SK-N-SH treated with all-trans-retinoic acid at 6 μM for 48 hours (cell line): ENCODE measurements around the gene ATP5F1D.

Source experiments
- ARNTL ChIP-seq: fragments of 450-650 bp; formaldehyde crosslinking; IDR thresholded peaks from 2 replicates; pipeline ENCODE4 v1.5.0; 2020; ENCODE audit warnings: low read depth, mild to moderate bottlenecking, moderate library complexity, borderline replicate concordance
- GLIS3 ChIP-seq: fragments of 250-450 bp; sonication (Bioruptor Pico); IDR thresholded peaks from 2 replicates; pipeline ENCODE4 v1.5.0; 2020; ENCODE audit warnings: mild to moderate bottlenecking, moderate library complexity
- PPARA ChIP-seq: fragments of 250-450 bp; sonication (Bioruptor Pico); IDR thresholded peaks from 2 replicates; pipeline ENCODE4 v1.5.0; 2020; ENCODE audit warnings: mild to moderate bottlenecking, borderline replicate concordance
- RARB ChIP-seq: fragments of 250-450 bp; sonication (Bioruptor Pico); IDR thresholded peaks from 2 replicates; pipeline ENCODE4 v1.8.0; 2021; ENCODE audit warnings: mild to moderate bottlenecking, moderate library complexity
- ZC3H10 ChIP-seq: fragments of 250-450 bp; sonication (Bioruptor Pico); IDR thresholded peaks from 2 replicates; pipeline ENCODE4 v1.5.1; 2021; ENCODE audit warnings: mild to moderate bottlenecking, moderate library complexity
- ZNF70 ChIP-seq: fragments of 450-650 bp; formaldehyde crosslinking; IDR thresholded peaks from 2 replicates; pipeline ENCODE4 v1.5.0; 2020; ENCODE audit warnings: mild to moderate bottlenecking, moderate library complexity
- ZNF8 ChIP-seq: fragments of 450-650 bp; formaldehyde crosslinking; IDR thresholded peaks from 2 replicates; pipeline ENCODE4 v1.5.0; 2020; ENCODE audit warnings: mild to moderate bottlenecking, moderate library complexity

DNA sequence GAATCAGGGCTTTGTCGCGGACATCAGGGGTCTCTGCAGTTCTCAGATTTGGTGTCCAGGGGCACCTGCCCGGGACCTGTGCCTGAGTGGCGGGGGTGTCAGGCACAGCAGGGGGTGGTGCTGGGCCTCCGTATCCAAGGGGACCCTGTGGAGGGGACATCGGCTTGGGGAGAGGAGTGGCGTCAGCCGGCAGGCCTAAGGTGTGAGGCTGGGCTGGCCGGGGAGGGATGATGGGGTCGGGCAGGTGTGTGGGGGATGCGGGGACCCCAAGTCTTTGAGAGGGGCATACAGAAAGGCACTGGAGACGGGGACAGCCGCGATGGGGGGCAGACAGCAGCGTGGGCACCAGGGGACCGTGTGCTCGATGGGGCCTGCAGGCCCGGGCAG lies 46.7 kb downstream of the ATP5F1D start:
- TF ChIP-seq RARB (CRISPR knock-in tag) (no peak), ZC3H10 (CRISPR knock-in tag) (no peak), ZNF8 (CRISPR knock-in tag) (no peak), ZNF70 (CRISPR knock-in tag) (no peak), ARNTL (no peak), PPARA (CRISPR knock-in tag) (no peak), GLIS3 (CRISPR knock-in tag) (no peak)
